HUDEP-2 (cell line): ENCODE results near the gene CCDC88C.
"Not testable (repeated sequence)": the region's sequence is repeated elsewhere in the genome, so short reads cannot be mapped to it uniquely, and the experiment has no call there.

Experiments
- DNase-seq, 76 experiments: peaks; one replicate each; lab custom pipeline; 2025; ENCODE audit not compliant: unreplicated experiment in 76 of 76; lab: John Stamatoyannopoulos, UW

Gene CCDC88C

GRCh38 chr14:91280129-91280528 is 137.5 kb downstream of the CCDC88C start:
- DNase-seq = no peak

GRCh38 chr14:91279354-91279753 is 138.3 kb downstream of the CCDC88C start:
- DNase-seq = no peak

DNA sequence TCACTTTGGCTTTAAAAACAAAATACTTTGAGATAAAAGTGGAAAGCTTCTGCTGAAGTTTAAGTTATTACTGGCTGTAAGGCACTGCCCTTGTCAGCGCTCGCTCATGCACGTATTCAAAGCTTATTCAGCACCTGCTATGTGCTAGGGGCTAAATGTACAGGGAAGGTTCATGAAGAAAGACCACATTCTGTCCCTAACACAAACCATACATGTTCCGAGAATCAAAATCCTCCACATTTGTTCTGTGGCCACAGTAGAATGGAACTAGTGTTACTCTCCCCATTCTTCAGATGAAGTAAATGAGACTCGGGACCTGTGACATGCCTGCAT is 139.3 kb downstream of the CCDC88C start:
- DNase-seq = no peak

GRCh38 chr14:91277546-91278382 is 139.9 kb downstream of the CCDC88C start:
- DNase-seq = no peak

DNA sequence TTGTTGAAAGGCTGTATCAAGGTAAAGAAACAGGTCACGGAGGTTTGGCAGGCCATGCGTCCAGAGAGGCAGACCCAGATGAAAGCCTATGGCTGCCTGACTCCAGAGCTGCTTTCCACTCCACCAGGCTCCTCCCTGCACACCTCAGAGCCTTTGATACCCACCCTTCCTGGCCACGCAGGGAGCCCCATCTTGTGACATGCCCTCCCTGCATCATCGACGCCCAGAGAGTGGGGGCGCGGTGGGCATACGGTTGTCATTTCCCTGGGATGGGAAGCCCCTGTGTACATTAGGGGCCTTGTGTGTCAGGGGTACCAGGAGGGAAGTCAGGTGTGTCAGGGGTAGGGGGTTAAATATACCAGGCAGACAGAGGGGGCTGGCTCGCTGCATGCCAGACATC is 142.8 kb downstream of the CCDC88C start:
- no peak for DNase-seq

DNA sequence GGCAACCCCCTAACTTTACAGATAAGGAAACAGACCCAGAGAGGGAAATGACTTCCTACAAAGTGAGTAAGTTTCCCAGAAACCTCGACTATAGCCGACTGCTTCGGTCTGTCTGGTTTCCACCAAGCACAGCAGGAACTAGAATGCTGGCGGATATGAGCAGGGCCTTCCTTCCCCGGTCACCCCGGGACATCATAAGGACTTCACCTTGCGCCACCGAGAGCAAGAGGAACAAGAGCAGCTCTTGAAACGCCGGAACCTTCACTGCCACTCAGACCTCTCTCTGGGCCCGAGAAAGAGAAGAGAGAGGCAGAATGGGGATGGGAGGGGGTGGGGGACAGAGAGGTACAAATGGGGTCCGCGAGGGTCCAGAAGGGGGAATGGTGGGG is 143.7 kb downstream of the CCDC88C start:
- DNase-seq = no peak

GRCh38 chr14:91273273-91273884 is 144.2 kb downstream of the CCDC88C start:
- DNase-seq = no peak

DNA sequence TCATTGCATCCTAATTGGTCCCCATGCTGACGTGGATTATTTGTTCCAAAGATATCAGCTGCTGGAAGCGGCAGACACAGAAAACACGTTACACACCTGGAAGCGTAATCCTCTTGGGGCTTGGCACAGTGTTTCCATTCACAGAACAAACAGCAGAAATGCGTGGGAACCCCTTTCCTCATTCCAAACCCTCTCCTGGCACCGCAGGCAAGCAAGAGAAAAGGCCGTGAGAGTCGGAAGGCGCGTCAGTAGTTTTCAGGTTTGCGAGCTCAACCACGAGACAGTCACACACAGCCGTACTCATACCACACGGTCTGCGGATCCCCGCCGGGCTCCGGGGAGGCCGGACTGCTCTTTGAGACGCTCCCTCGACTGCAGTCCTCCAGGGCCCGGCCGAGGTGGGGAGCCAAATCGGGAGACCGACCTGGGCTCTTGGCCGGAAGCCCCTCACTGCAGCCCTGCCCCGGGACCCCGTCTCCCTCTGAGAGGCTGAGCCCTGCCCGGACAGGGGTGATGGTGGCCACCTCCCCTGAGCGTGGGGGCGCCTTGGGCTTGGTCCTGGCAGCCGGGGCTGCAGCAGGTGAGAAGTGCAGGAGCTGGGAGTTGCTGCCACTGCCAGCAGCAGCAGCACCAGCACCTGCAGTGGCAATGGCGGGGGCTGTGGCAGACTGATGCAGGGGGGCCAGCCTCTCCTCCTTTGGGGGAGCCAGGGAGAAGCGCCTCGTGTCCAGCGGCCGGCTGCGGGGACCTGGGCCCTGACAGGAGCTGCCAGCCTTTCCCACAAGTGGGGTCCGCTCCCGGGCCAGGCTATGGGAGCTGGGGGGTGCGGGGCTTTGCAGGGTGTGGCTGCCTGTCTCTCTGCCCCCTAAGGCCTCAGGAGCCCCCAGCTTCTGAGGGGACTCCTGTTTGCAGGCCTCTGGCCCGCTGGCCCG is 145.0 kb downstream of the CCDC88C start:
- no peak for DNase-seq

DNA sequence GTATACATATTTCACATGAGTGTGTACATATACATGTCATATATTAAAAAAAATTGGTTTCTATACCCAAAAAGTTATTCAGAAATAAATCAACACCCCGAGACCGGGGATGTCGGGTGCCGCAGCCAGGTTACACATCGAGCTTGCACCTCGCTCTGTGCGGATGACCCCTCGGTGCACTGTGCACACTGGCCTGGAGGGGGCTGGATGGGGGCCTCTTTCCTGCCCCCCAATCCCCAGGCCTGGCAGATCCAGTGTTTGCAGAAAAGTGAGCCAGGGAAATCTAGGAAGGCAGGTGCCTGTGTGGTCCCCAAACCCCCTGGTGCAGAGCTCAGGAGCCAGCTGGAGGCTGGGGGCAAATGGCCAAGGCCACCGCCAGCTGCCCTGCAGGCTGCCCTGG is 146.0 kb downstream of the CCDC88C start:
- no peak for DNase-seq

DNA sequence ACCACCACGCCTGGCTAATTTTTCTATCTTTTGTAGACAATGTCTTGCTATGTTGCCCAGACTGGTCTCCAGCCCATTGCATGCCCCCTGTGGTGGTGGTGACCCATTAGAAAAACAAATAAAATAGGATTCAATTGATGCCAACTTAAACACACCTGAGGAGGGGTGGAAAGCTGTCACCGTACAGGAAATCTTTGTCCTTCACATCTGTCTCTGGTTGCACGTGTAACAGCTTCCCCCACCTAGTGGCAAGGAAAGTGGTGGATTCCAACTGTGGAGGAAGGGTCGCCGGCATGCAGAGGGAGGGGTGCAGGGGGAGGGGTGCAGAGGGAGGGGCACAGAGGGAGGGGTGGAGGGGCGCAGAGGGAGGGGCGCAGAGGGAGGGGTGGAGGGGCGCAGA is 147.0 kb downstream of the CCDC88C start:
- no peak for DNase-seq

- DNase-seq = no peak
These were observed 147.4 kb downstream of the CCDC88C start for GRCh38 chr14:91270188-91270587.

GRCh38 chr14:91269076-91269991 is 148.3 kb downstream of the CCDC88C start:
- no peak for DNase-seq

DNA sequence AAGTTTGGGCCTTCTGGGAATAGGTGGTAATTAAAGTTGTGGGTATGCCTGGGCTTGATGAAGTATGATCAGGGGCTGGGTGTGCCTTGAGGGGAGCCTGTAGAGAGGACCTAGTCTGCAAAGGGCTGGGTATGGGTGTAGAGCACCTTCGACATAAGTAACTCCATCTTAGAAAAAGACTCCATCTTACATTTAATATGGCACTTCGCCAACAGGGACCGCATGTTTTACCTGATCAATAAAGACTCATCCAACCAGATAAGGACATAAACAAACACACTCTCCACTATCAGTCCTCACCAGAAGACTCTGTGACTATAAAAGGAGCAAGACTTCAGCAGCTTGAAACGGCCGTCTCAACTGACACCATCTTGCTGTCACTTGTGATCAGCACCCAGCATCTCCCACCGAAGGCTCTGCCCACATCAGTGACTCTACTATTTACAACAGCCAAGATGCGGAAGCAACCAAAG is 149.6 kb downstream of the CCDC88C start:
- peak in 72 of 76 experiments; percentile 20 to 86 (median 54) for DNase-seq

GRCh38 chr14:91266276-91266675 is 151.3 kb downstream of the CCDC88C start:
- not testable (repeated sequence) for DNase-seq

GRCh38 chr14:91265404-91265803 is 152.2 kb downstream of the CCDC88C start:
- DNase-seq = no peak

DNA sequence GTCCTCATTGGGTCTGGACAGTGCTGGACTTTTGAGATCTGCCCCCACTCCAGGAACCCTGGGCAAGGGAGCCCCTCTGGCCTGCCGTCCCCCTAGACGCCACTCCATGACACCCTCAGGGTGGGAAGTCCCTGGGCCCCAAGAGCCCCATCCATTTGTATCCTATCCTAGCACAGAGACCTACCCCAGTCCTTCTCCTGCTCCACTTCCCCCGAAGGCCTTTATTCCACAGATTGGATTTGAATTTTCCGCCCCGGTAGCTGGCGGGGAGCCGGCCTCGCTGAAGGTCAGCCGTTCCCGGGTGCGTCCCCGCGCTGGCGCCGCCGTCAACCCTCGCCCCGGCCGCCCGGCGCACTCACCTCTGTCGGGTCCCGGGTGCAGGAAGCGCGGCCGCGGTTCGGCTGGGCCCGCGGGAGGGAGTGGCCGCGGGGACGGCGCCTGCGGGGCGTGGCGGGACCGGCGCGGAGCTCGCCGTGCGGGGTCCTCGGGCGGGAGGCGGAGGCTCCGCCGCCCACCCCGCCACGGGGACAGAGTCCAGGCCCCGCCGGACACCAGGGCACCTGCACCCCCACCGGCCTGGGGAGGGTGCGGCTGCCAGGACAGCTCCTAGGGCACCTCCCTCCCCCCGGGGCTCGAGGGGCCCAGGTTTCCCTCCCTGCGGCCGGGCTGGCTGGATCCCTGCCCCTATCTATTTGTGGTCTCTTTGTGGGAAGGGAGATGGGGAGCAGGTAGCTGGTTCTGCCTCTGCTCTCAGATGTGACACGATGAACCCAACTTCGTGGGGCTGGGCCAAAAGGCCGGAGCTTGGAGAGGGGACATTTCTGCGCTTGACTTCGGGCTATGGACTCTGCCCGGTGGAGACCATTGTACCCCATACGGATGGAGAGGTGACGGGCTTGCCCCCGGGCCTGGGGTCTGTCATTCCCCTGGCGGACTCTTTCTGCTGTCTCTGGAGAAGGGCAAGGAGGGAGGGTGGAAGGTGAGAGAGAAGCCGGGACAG is 153.2 kb downstream of the CCDC88C start:
- peak in 1 of 76 experiments; percentile 5 for DNase-seq

DNA sequence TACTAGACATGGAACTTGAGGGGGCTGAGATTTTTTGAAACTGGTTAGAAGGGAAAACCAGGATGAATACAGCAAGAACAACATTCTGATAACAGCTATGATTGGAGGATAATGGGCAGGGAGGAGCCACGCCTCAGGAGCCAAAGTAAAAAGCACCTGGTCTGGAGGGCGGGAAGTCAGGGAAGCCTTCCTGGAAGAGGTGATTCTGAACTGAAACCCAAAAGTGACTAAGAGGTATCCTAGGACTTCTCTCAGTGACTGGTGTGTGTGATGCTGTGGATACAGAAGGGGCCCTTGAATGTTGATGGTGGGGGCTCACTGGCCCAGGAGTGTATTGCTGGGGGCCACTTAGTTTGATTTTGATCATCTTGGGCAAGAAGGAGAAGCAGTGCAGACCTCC is 154.3 kb downstream of the CCDC88C start:
- DNase-seq = no peak

DNA sequence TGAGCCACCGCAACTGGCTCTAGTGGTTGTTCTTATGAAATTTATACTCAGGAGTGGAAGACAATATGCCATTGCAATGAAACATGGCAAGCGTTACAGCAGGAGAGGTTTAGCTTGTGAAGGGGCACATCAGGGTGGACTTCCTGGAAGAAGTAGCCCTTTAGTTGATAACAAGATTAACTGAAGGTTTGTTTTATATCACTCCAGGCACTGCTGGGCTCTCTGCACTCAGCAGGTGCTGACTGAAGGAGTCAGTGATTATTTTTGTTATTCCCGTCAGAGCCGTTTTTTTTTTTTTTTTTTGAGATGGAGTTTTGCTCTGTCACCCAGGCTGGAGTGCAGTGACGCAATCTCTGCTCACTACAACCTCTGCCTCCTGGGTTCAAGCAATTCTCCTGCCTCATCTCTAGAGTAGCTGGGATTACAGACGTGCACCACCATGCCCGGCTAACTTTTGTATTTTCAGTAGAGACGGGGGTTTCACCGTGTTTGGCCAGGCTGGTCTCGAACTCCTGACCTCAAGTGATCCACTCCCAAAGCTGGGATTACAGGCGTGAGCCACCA is 155.6 kb downstream of the CCDC88C start:
- no peak for DNase-seq

GRCh38 chr14:91261115-91261514 is 156.5 kb downstream of the CCDC88C start:
- no peak for DNase-seq
